ENCODE results near the gene TNFSF10.
"Not testable (repeated sequence)": the region's sequence is repeated elsewhere in the genome, so short reads cannot be mapped to it uniquely, and the experiment has no call there.

Gene TNFSF10

GRCh38 chr3:172513488-172513887 lies 9.7 kb downstream of the TNFSF10 start:
- no peak for TF ChIP-seq CTCF (IDR thresholded peaks at IDR 0.05; ENCODE audit: low read depth, low read length, missing control alignments)
- H3K36me3 ChIP-seq (replicated peaks) = no peaks in the 10 kb centered on the region
- no peaks in the 10 kb centered on the region for H3K27me3 ChIP-seq (replicated peaks)
- no peak overlapping the region for H3K27ac ChIP-seq
- in situ Hi-C loops (cut with HindIII; ENCODE audit: low pct_ligation_motif_present, low sequenced_read_pairs) = no loop called here
- DNase-seq = no peak
- H3K4me3 ChIP-seq (ENCODE audit: low read depth, low read length) = no peak overlapping the region

GRCh38 chr3:172511783-172512762 lies 11.2 kb downstream of the TNFSF10 start:
- Histone ChIP-seq H3K36me3 (replicated peaks) (no peaks in the 10 kb centered on the region), H3K27me3 (replicated peaks) (no peaks in the 10 kb centered on the region), H3K4me3 (ENCODE audit: low read depth, low read length) (no peak overlapping the region), H3K27ac (no peak overlapping the region)
- in situ Hi-C loops (cut with HindIII; ENCODE audit: low pct_ligation_motif_present, low sequenced_read_pairs) = no loop called here
- peak; percentile 52 for DNase-seq
- TF ChIP-seq CTCF (IDR thresholded peaks at IDR 0.05; ENCODE audit: low read depth, low read length, missing control alignments) = no peak

- in situ Hi-C loops (cut with HindIII; ENCODE audit: low pct_ligation_motif_present, low sequenced_read_pairs) = no loop called here
Observed at GRCh38 chr3:172506094-172506493, 17.1 kb downstream of the TNFSF10 start.

GRCh38 chr3:172501540-172501939 lies 21.7 kb downstream of the TNFSF10 start:
- Histone ChIP-seq H3K36me3 (replicated peaks) (no peaks in the 10 kb centered on the region), H3K4me3 (ENCODE audit: low read depth, low read length) (no peak overlapping the region), H3K27me3 (replicated peaks) (no peaks in the 10 kb centered on the region), H3K27ac (no peak overlapping the region)
- in situ Hi-C loops (cut with HindIII; ENCODE audit: low pct_ligation_motif_present, low sequenced_read_pairs) = no loop called here
- DNase-seq = no peak
- TF ChIP-seq CTCF (IDR thresholded peaks at IDR 0.05; ENCODE audit: low read depth, low read length, missing control alignments) = no peak

More at GRCh38 chr3:172506094-172506493, 17.1 kb downstream of the TNFSF10 start:
- Histone ChIP-seq H3K36me3 (replicated peaks) (no peaks in the 10 kb centered on the region), H3K27ac (no peak overlapping the region), H3K27me3 (replicated peaks) (no peaks in the 10 kb centered on the region), H3K4me3 (ENCODE audit: low read depth, low read length) (no peak overlapping the region)
- DNase-seq = no peak
- TF ChIP-seq CTCF (IDR thresholded peaks at IDR 0.05; ENCODE audit: low read depth, low read length, missing control alignments) = no peak

GRCh38 chr3:172490198-172490669 lies 33.0 kb downstream of the TNFSF10 start:
- H3K4me3 ChIP-seq (ENCODE audit: low read depth, low read length); H3K27ac ChIP-seq; H3K36me3 ChIP-seq (replicated peaks); in situ Hi-C loops (cut with HindIII; ENCODE audit: low pct_ligation_motif_present, low sequenced_read_pairs); H3K27me3 ChIP-seq (replicated peaks): not testable (repeated sequence)
- TF ChIP-seq CTCF (IDR thresholded peaks at IDR 0.05; ENCODE audit: low read depth, low read length, missing control alignments) = peak; percentile 80
- peak; percentile 76 for DNase-seq
